HEK293T (cell line): ENCODE data around the gene NOD2.

ENCODE experiments used
- CTCF ChIA-PET: fragments of 350-600 bp; formaldehyde crosslinking; extraction: SDS; loops from one replicate; lab custom pipeline; 2021; ENCODE audit warnings: antibody characterized with exemption, inconsistent platforms; lab: Yijun Ruan, JAX
- POLR2A ChIA-PET: fragments of 350-600 bp; formaldehyde crosslinking; extraction: SDS; loops from one replicate; lab custom pipeline; 2020; ENCODE audit warnings: antibody characterized with exemption, inconsistent platforms; lab: Yijun Ruan, JAX
- DNase-seq: peaks from one replicate; pipeline ENCODE4 v3.0.0; 2012; ENCODE audit warnings: mixed read lengths; ENCODE audit errors: extremely low spot score
- ARNT ChIP-seq: fragments of 450-650 bp; IDR thresholded peaks from 2 replicates; pipeline ENCODE4 v1.6.1; 2017; ENCODE audit warnings: mild to moderate bottlenecking
- BHLHE40 ChIP-seq: fragments of 450-650 bp; IDR thresholded peaks from 2 replicates; pipeline ENCODE4 v1.6.1; 2016; ENCODE audit warnings: mild to moderate bottlenecking, moderate library complexity, borderline replicate concordance
- CTBP1 ChIP-seq: fragments of 450-650 bp; IDR thresholded peaks from 2 replicates; pipeline ENCODE4 v1.6.1; 2016; ENCODE audit warnings: borderline replicate concordance
- ELF4 ChIP-seq: fragments of 450-650 bp; IDR thresholded peaks from 2 replicates; pipeline ENCODE4 v1.6.1; 2017; ENCODE audit warnings: antibody characterized with exemption
- FOXA1 ChIP-seq: fragments of 450-650 bp; IDR thresholded peaks from 2 replicates; pipeline ENCODE4 v1.6.1; 2016; ENCODE audit warnings: mild to moderate bottlenecking
- FOXK2 ChIP-seq: fragments of 450-650 bp; IDR thresholded peaks from 2 replicates; pipeline ENCODE4 v1.6.1; 2016; ENCODE audit warnings: mild to moderate bottlenecking
- FOXM1 ChIP-seq: fragments of 450-650 bp; IDR thresholded peaks from 2 replicates; pipeline ENCODE4 v1.6.1; 2017; ENCODE audit warnings: mild to moderate bottlenecking, borderline replicate concordance
- HDGF ChIP-seq: fragments of 450-650 bp; IDR thresholded peaks from 2 replicates; pipeline ENCODE4 v1.6.1; 2017; ENCODE audit warnings: antibody characterized with exemption, borderline replicate concordance
- L3MBTL2 ChIP-seq: fragments of 450-650 bp; conservative IDR thresholded peaks from 2 replicates; pipeline ENCODE4 v1.6.1; 2016; ENCODE audit warnings: mild to moderate bottlenecking
- LEF1 ChIP-seq: fragments of 450-650 bp; IDR thresholded peaks from 2 replicates; pipeline ENCODE4 v1.6.1; 2017; ENCODE audit warnings: mild to moderate bottlenecking, borderline replicate concordance
- NFRKB ChIP-seq: fragments of 450-650 bp; IDR thresholded peaks from 2 replicates; pipeline ENCODE4 v1.6.1; 2016; ENCODE audit warnings: mild to moderate bottlenecking, moderate library complexity
- SP1 ChIP-seq: fragments of 450-650 bp; IDR thresholded peaks from 2 replicates; pipeline ENCODE4 v1.6.1; 2017
- SUZ12 ChIP-seq: fragments of 450-650 bp; IDR thresholded peaks from 2 replicates; pipeline ENCODE4 v1.6.1; 2016; ENCODE audit warnings: mild to moderate bottlenecking
- TARDBP ChIP-seq: fragments of 450-650 bp; IDR thresholded peaks from 2 replicates; pipeline ENCODE4 v1.6.1; 2016
- ZNF384 ChIP-seq: fragments of 450-650 bp; IDR thresholded peaks from 2 replicates; pipeline ENCODE4 v1.6.1; 2016
- TF ChIP-seq, protein P1 (sequence below): fragments of 450-650 bp; IDR thresholded peaks from 2 replicates; pipeline ENCODE4 v1.6.1; 2016

The NOD2 gene

DNA sequence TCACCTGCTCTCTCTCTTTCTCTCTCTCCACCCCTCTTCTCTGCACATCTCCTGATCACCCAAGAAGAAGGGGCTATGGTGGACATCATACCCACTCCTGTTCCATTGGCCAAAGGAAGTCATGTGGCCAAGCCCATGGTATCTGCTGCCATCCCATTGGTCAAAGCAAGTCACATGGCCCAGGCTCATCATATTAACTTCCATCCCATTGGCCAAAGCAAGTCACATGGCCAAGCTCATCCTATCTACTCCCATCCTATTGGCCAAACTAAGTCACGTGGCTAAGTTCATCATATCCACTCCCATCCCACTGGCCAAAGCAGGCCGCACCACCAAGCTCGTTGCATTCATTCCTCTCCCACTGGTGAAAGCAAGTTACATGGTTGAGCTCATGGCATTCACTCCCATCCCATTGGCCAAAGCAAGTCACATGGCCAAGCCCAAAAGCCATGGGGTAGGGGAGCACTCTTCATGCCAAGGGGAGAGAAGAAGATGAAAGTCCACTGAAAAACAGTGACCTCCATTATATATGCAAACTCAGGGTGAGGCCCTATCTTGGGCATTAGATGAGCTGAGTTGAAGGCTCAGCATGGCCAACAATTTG, 41.5 kb upstream of the NOD2 start:
- no peak for DNase-seq
- TF ChIP-seq ARNT (no peak), SP1 (no peak), FOXK2 (no peak), FOXM1 (no peak), HDGF (no peak), LEF1 (no peak), CTBP1 (no peak), ELF4 (no peak), SUZ12 (no peak), TARDBP (no peak), FOXA1 (no peak), BHLHE40 (no peak)
- TF ChIP-seq, protein P1, sequence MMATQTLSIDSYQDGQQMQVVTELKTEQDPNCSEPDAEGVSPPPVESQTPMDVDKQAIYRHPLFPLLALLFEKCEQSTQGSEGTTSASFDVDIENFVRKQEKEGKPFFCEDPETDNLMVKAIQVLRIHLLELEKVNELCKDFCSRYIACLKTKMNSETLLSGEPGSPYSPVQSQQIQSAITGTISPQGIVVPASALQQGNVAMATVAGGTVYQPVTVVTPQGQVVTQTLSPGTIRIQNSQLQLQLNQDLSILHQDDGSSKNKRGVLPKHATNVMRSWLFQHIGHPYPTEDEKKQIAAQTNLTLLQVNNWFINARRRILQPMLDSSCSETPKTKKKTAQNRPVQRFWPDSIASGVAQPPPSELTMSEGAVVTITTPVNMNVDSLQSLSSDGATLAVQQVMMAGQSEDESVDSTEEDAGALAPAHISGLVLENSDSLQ, result no peak
- ChIA-PET POLR2A (no interaction called here), CTCF (interaction anchor here (1.6 kb wide), 1 partner anchor 13 kb away, joined by 5 read pairs; no protein-coding TSS in a partner anchor)

DNA sequence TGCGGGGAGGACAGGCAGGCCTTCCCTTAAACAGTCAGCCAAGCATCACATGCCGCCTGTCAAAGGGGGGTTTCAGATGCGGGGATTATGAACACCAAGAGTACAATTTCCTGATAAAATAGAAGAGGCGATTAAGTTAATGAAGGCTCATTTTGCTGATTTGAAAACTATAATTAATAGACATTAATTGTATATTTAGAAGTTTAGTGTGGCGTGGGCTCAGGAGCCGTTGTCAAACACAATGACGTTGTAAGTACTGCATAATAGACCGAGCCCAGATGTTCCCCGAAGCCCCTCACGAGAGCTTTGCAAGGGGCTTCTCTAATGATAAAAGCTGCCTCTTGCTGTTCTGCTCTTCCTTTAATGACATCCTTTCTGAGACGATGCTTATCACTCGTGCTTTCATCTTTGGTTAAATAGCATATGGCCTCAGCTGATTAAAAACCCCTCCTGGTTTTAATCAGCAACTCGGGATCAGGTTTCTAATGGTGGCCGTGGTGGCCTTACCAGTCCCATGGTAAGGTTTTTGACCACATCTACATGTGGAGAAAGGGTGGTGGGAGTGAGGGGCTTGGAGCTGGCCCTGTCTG, 40.5 kb upstream of the NOD2 start:
- ChIA-PET CTCF (interaction anchor here (0.6 to 1.6 kb wide), 2 partner anchors 12 to 173 kb away, joined by 3 to 5 read pairs; no protein-coding TSS in a partner anchor), POLR2A (no interaction called here)
- no peak for TF ChIP-seq FOXA1
- DNase-seq, result no peak

DNA sequence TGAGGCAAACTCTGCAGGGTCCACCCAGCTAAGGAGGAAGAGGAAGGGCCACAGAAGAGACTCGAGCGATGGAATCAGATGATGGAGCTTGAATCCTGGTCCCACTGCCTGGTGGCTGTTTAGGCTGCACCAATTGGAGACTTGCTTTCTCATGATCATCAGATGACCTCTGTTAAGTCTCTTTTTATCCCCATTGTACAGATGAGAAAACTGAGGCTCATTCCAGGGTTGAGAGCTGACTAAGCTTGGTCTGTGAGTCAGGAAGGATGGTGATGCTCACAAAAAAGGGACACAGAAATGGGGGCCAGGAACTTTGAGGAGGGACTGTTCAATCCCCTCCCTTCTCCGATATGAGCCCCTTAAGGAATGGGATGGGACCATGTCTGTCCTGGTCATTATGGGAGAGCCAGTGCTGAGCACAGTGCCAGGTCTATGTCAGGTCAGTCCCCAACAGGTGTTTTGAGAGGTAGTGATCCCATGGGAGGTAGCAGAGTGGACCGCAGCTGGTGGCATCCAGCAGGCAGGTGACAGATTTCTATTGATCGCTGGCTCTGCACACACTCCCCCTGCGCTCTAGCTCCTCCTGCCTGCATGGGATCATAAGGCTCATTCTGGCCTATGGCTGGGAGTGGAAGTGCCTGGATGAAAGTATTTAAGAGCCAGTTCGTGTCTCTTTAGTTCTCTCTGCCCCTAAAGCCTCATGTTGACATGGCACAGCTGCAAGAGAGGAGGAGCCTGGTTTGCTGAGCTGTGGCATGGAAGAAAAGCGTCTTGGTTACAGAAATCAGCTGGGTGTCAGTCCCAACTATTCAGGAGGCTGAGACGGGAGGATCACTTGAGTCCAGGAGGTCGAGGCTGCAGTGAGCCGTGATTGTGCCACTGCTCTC, 39.5 kb upstream of the NOD2 start:
- CTCF ChIA-PET, result interaction anchor here (0.6 to 1.6 kb wide), 3 partner anchors 11 to 172 kb away, joined by 3 to 5 read pairs (median 3); no protein-coding TSS in a partner anchor
- DNase-seq, result no peak
- TF ChIP-seq FOXM1, result no peak
- no peak for TF ChIP-seq L3MBTL2
- no peak for TF ChIP-seq CTBP1
- no peak for TF ChIP-seq FOXK2
- TF ChIP-seq TARDBP, result no peak
- TF ChIP-seq NFRKB, result no peak
- no peak for TF ChIP-seq ELF4
- TF ChIP-seq FOXA1, result no peak
- no peak for TF ChIP-seq SP1
- POLR2A ChIA-PET, result no interaction called here

DNA sequence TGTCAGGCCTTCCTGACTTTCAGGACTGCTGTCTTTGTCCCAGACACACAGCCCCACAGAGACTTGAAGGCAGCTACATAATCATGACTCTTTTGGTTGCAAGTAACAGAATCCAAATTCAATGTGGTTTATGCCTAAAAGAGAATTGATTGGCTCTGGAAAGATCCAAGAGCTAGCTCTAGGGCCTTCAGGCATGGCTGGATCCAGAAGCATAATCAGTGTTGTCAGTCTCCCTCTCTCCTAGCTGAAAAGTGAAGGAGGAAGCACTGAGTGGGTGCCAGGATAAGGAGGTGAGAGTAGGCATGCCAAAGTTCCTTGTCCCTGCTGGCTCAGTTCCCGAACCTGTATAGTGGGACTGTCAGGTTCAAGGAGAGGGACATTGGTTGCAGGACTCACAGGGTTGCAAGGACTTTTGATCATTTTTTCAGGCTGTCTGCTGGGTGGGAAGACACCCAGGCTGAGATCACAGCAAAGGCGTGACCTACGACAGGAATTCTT, 37.8 kb upstream of the NOD2 start:
- POLR2A ChIA-PET, result no interaction called here
- no peak for DNase-seq
- CTCF ChIA-PET, result interaction anchor here (1.1 to 1.2 kb wide), 2 partner anchors 10 to 151 kb away, joined by 3 read pairs; no protein-coding TSS in a partner anchor
- TF ChIP-seq HDGF (no peak), FOXM1 (no peak), SUZ12 (no peak)

GRCh38 chr16:50657241-50657640, 36.2 kb upstream of the NOD2 start:
- ChIA-PET CTCF (interaction anchor here (0.6 to 0.8 kb wide), 2 partner anchors 8 to 46 kb away, joined by 3 read pairs; no protein-coding TSS in a partner anchor), POLR2A (interaction anchor here (0.6 kb wide), 1 partner anchor 11 kb away, joined by 3 read pairs; no protein-coding TSS in a partner anchor)
- TF ChIP-seq BHLHE40 (no peak), TARDBP (no peak), ZNF384 (no peak), L3MBTL2 (no peak), FOXA1 (no peak), FOXK2 (no peak), ELF4 (no peak), FOXM1 (no peak), LEF1 (no peak), HDGF (no peak), CTBP1 (no peak), NFRKB (no peak), SUZ12 (no peak), ARNT (no peak), SP1 (no peak)
- TF ChIP-seq, protein P1, result no peak
- no peak for DNase-seq

DNA sequence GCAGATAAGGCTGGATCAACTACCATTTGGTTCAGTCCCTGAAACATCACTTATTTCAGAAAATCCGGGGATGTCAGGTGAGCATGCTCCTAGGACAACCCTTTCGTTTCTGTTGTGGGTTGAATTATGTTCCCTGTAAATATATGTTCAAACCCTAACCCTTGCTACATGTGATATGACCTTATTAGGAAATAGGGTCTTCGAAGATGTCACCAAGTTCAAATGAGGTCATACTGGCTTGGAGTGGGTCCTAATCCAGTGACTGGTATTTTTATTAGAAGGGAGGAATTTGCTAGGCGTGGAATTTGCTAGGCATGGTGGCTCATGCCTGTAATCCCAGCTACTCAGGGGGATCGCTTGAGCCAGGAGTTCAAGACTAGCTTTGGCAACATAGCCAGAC, 33.6 kb upstream of the NOD2 start:
- ChIA-PET POLR2A (no interaction called here), CTCF (no interaction called here)
- TF ChIP-seq SP1 (no peak), FOXA1 (no peak), HDGF (no peak), FOXM1 (no peak), BHLHE40 (no peak), NFRKB (no peak), LEF1 (no peak), ARNT (no peak), CTBP1 (no peak), FOXK2 (no peak), L3MBTL2 (no peak), ELF4 (no peak), ZNF384 (no peak), SUZ12 (no peak), TARDBP (no peak)
- TF ChIP-seq, protein P1, result no peak
- no peak for DNase-seq
